Coronary artery (tissue), 2 donors: ENCODE measurements around the gene SHROOM3.

Experiments used
- DNase-seq: peaks from one replicate; pipeline ENCODE4 v3.0.0-alpha.2; 2017; ENCODE audit warnings: low spot score
- H3K27ac ChIP-seq, 2 donors: fragments of 200-600 bp; sonication (generic); one replicate each; pipeline ENCODE4 v1.5.1; 2016 to 2019
- H3K4me3 ChIP-seq: fragments of 200-600 bp; sonication (generic); 2 replicates; pipeline ENCODE4 v1.5.1; 2016; ENCODE audit warnings: mild to moderate bottlenecking, moderate library complexity
- TF ChIP-seq, protein P1 (sequence below): fragments of 200-600 bp; sonication (generic); IDR thresholded peaks from one replicate; pipeline ENCODE4 v1.5.1; 2019; ENCODE audit warnings: antibody characterized with exemption

The SHROOM3 gene

GRCh38 chr4:76620723-76621468, 185.9 kb downstream of the SHROOM3 start:
- TF ChIP-seq, protein P1, sequence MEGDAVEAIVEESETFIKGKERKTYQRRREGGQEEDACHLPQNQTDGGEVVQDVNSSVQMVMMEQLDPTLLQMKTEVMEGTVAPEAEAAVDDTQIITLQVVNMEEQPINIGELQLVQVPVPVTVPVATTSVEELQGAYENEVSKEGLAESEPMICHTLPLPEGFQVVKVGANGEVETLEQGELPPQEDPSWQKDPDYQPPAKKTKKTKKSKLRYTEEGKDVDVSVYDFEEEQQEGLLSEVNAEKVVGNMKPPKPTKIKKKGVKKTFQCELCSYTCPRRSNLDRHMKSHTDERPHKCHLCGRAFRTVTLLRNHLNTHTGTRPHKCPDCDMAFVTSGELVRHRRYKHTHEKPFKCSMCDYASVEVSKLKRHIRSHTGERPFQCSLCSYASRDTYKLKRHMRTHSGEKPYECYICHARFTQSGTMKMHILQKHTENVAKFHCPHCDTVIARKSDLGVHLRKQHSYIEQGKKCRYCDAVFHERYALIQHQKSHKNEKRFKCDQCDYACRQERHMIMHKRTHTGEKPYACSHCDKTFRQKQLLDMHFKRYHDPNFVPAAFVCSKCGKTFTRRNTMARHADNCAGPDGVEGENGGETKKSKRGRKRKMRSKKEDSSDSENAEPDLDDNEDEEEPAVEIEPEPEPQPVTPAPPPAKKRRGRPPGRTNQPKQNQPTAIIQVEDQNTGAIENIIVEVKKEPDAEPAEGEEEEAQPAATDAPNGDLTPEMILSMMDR = no peak
- H3K27ac ChIP-seq = peak overlapping the region in 1 of 2 donors; percentile 42
- H3K4me3 ChIP-seq = no peak overlapping the region
- no peak for DNase-seq

- DNase-seq = no peak
- TF ChIP-seq, protein P1 = no peak
- peak overlapping the region; percentile 79 to 86 for H3K27ac ChIP-seq
- H3K4me3 ChIP-seq = no peak overlapping the region
Observed at GRCh38 chr4:76622126-76622525, 187.1 kb downstream of the SHROOM3 start.

- TF ChIP-seq, protein P1 = no peak
- Histone ChIP-seq H3K27ac (peak overlapping the region; percentile 79 to 86), H3K4me3 (no peak overlapping the region)
Observed at GRCh38 chr4:76622717-76623116, 187.7 kb downstream of the SHROOM3 start.

DNA sequence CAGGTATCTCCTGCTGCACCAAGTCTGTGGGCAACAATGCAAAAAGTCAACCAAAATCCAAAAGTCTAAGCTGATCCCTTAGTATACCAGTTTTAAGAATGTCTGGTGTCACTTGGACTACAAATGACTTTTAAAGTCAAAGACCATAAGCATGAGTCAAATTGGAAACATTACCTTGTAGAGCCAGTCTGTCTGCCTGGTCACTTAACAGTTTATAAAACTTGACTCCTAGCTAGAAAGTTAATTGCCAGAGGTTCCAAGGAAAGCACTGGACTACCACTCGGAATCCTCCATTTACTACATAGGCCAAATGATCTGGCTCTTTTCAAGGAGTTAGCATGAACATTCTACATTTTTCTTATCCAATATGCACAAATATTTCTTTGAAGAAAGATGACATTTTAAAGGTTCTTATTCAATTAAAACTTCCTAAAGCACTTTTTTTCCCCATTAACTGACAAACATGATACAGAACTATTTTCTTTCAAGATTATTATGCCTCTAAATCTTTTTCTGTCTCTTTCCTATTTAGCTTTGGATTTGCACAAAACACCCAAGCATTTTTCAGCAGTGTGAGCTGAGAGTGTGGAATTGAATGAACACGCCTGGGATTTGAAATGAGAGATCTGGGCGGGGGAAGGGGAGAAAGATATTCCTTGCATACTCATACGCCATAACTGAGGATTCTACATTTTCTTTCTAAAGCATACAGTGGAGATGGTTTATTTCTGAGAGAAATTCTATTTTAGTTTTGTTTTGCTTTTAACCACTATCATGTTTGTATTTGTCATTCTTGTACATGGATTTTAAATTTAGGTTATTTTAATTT, 188.4 kb downstream of the SHROOM3 start:
- H3K27ac ChIP-seq = peak overlapping the region; percentile 79 to 86
- DNase-seq = no peak
- TF ChIP-seq, protein P1 = no peak
- peak overlapping the region; percentile 45 for H3K4me3 ChIP-seq

More at GRCh38 chr4:76622717-76623116, 187.7 kb downstream of the SHROOM3 start:
- no peak for DNase-seq

DNA sequence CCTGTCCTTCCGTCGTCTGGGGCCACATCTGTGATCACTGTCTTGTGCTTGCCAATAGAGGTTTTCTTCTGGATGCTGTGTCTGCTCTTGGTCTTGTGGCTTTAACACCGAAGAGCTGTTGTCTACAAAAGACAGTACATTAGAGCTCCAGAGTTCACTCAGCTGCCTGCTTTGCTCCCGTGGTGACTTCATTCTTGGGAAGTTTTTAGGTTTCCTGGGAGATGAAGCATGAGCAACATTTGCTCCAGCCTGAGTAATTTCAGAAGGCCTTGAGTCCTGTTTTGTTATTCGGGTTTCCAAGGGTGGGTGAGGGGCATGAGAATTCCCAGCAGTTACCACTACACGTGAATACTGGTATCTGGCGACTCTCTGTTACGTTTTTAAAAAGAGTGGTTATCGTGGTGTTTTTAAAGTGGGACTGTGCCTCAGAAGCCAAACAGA, 189.2 kb downstream of the SHROOM3 start:
- peak overlapping the region; percentile 45 for H3K4me3 ChIP-seq
- H3K27ac ChIP-seq = peak overlapping the region; percentile 79 to 86
- DNase-seq = peak; percentile 91
- TF ChIP-seq, protein P1 = no peak

DNA sequence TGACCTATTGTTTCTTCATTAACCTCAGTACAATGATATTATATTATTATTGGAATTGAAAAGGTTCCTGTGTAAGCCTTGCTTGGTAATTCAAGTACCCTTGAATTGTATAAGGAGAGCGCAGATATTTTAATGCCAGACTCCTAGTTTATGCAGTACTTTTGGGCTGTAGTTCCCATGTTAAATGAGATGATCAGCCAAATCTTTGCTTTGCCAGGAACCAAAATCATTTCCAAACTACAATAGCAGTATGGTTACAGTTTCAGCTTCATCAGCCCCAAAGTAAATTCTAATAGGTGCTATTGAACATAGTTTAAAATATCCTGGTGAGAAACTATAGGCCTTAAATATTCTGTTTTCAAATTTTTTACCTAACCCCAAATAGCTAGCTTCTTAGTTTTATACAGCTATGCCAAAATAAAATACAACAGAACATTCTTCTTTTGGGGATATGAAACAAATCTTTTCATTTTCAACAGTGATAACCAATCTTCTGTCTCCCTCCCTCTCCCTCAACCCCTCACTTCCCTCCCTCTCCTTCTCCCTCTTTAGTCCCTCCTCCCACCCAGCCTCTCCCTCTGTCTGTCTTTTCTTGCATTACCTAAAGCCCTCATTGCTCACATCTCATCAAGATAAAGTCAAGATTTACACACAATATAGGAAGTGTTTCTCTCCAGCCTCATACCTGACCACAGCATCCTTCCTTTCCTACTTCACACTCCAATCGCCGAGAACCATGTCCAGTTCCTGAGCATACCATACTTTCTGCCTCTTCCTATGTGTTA, 190.1 kb downstream of the SHROOM3 start:
- Histone ChIP-seq H3K27ac (peak overlapping the region; percentile 79 to 86), H3K4me3 (no peak overlapping the region)
- DNase-seq = no peak
- TF ChIP-seq, protein P1 = no peak
